ENCODE results near the gene ANKAR. TPM values are rescaled to one million over a fixed set of nuclear protein-coding genes. Genes with fewer than 3 reads are reported as not detected.

ANKAR gene
- total RNA-seq, 3 donors from 2014 or later, result 11.5 to 22.1 (median 21.1) TPM

DNA sequence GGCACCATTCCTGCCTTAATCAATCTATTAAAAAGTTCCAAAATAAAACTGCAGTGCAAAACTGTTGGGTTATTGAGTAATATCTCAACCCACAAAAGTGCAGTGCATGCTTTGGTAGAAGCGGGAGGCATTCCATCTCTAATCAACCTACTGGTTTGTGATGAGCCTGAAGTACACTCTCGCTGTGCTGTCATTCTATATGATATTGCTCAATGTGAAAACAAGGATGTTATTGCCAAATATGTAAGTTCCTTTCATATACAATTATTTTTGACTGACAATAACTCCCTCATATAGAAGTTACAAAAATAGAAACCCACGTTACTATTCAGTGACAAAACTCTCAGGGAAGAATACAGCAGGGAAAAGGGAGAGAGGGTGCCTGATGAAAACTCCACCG lies 45.1 kb downstream of the ANKAR start:
- TF ChIP-seq POLR2AphosphoS5 (IDR thresholded peaks at IDR 0.05), result no peak
- no peak for TF ChIP-seq POLR2A (IDR thresholded peaks at IDR 0.05)
- no peak for TF ChIP-seq CTCF (IDR thresholded peaks at IDR 0.05)
- Histone ChIP-seq H3K27me3 (no peaks in the 10 kb centered on the region), H3K4me1 (no peaks in the 10 kb centered on the region), H3K27ac (no peak overlapping the region), H3K4me3 (no peak overlapping the region), H3K9me3 (no peaks in the 10 kb centered on the region), H3K36me3 (no peaks in the 10 kb centered on the region)
- intact Hi-C loops (cut with DNase I; ENCODE audit: low total_unique reads), result no loop called here
- no peak for DNase-seq (ENCODE audit: low spot score in 2 of 2)

GRCh38 chr2:189723192-189723591 lies 48.7 kb downstream of the ANKAR start:
- Histone ChIP-seq H3K27ac (no peak overlapping the region), H3K4me1 (no peaks in the 10 kb centered on the region), H3K9me3 (no peaks in the 10 kb centered on the region), H3K27me3 (no peaks in the 10 kb centered on the region), H3K4me3 (no peak overlapping the region), H3K36me3 (no peaks in the 10 kb centered on the region)
- TF ChIP-seq POLR2A (IDR thresholded peaks at IDR 0.05) (no peak), CTCF (IDR thresholded peaks at IDR 0.05) (no peak), POLR2AphosphoS5 (IDR thresholded peaks at IDR 0.05) (no peak)
- intact Hi-C loops (cut with DNase I; ENCODE audit: low total_unique reads), result no loop called here
- DNase-seq (ENCODE audit: low spot score in 2 of 2), result no peak

Other genes with a start within 250 kb of the ANKAR start
- 10 to 100 TPM; 40.0 to 52.4 (median 45.2) TPM for gene WDR75, start 233.2 kb upstream of the ANKAR start, total RNA-seq
- 100 to 1,000 TPM in 2 of 3 donors, 10 to 100 TPM in 1; 42.2 to 183 (median 162) TPM for gene SLC40A1, start 93.9 kb upstream of the ANKAR start, total RNA-seq
- 10 to 100 TPM; 48.0 to 65.6 (median 54.7) TPM for gene ASNSD1, start 13.2 kb upstream of the ANKAR start, total RNA-seq
- 10 to 100 TPM in 1 of 3 donors, 1 to 10 TPM in 2; 5.3 to 11.6 (median 9.2) TPM for gene OSGEPL1, start 88.1 kb downstream of the ANKAR start, total RNA-seq
- 10 to 100 TPM; 85.2 to 97.0 (median 90.6) TPM for gene ORMDL1, start 109.7 kb downstream of the ANKAR start, total RNA-seq
- gene PMS1, start 109.8 kb downstream of the ANKAR start, total RNA-seq, result 10 to 100 TPM; 18.1 to 29.1 (median 21.0) TPM